Measurements from ENCODE around the gene DIAPH3.
"Not testable (repeated sequence)": the region's sequence is repeated elsewhere in the genome, so short reads cannot be mapped to it uniquely, and the experiment has no call there.

Gene DIAPH3, protein sequence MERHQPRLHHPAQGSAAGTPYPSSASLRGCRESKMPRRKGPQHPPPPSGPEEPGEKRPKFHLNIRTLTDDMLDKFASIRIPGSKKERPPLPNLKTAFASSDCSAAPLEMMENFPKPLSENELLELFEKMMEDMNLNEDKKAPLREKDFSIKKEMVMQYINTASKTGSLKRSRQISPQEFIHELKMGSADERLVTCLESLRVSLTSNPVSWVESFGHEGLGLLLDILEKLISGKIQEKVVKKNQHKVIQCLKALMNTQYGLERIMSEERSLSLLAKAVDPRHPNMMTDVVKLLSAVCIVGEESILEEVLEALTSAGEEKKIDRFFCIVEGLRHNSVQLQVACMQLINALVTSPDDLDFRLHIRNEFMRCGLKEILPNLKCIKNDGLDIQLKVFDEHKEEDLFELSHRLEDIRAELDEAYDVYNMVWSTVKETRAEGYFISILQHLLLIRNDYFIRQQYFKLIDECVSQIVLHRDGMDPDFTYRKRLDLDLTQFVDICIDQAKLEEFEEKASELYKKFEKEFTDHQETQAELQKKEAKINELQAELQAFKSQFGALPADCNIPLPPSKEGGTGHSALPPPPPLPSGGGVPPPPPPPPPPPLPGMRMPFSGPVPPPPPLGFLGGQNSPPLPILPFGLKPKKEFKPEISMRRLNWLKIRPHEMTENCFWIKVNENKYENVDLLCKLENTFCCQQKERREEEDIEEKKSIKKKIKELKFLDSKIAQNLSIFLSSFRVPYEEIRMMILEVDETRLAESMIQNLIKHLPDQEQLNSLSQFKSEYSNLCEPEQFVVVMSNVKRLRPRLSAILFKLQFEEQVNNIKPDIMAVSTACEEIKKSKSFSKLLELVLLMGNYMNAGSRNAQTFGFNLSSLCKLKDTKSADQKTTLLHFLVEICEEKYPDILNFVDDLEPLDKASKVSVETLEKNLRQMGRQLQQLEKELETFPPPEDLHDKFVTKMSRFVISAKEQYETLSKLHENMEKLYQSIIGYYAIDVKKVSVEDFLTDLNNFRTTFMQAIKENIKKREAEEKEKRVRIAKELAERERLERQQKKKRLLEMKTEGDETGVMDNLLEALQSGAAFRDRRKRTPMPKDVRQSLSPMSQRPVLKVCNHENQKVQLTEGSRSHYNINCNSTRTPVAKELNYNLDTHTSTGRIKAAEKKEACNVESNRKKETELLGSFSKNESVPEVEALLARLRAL

DNA sequence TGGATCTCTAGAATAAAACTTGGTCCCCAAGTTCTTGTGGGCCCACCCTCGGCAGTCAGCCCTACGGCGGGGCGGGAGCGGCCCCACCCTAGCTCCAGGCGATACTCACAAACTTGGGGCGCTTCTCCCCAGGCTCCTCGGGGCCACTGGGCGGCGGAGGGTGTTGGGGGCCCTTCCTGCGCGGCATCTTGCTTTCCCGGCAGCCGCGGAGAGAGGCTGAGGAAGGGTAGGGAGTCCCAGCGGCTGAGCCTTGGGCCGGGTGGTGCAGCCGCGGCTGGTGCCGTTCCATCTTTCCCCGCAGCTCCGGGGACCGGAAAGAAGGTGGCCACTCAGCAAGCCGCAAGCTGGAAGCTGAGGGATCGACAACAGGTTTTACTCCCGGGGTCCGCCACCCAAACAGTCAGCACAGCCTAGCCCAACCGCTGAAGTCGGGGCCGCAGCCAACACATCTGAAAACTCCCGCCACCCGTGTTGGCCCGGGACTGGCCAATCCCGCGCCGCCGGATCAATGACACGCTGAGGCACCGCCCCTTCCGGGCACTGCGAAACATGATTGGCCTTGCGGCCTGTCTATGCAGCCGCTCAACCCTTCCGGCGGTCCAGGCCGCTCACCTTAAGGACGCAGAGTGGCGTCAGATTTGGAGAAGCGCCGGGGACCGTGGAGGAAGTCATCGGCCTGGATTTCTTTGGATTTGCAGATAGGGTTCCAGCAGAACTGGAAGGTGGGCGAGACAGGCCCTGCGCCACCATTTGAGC lies at the start of gene DIAPH3:
TSS of gene DIAPH3 (minus strand) at position 451 of the 756 bp plus-strand sequence. CDS start at position 289, 162 bp downstream.
- DNase-seq (ENCODE audit: low spot score) = peak; percentile 93
- in situ Hi-C loops (cut with MboI; ENCODE audit: low pct_unique_long_range_greater_than_20kb, low sequenced_read_pairs, unreplicated experiment) = no loop called here
- TF ChIP-seq, protein P1, sequence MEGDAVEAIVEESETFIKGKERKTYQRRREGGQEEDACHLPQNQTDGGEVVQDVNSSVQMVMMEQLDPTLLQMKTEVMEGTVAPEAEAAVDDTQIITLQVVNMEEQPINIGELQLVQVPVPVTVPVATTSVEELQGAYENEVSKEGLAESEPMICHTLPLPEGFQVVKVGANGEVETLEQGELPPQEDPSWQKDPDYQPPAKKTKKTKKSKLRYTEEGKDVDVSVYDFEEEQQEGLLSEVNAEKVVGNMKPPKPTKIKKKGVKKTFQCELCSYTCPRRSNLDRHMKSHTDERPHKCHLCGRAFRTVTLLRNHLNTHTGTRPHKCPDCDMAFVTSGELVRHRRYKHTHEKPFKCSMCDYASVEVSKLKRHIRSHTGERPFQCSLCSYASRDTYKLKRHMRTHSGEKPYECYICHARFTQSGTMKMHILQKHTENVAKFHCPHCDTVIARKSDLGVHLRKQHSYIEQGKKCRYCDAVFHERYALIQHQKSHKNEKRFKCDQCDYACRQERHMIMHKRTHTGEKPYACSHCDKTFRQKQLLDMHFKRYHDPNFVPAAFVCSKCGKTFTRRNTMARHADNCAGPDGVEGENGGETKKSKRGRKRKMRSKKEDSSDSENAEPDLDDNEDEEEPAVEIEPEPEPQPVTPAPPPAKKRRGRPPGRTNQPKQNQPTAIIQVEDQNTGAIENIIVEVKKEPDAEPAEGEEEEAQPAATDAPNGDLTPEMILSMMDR (IDR thresholded peaks at IDR 0.05; ENCODE audit: extremely low read depth, insufficient read depth, missing control alignments) = no peak

DNA sequence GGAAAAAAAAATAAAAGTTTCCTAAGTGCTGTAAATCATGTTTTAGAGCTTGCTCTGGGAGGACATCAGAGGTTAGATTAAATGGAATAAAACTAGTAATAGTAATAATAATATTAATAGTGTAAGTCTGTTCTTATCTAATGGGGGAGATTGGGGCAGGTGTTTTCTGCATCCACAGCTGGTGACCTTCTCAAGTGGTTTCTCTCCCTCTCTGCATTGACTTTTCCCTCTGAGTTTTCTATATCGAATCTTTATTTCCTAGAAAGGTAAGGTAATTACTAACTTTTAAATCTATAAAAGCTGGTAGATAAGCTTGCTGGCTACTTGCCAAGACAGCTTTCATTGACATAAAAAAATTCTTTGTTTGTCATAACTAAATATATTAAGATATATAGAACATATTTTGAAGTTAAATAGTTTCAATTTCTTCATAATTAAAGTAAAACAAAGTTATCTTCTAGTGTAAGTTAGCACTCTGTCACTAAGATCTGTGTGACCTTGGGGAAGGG lies 49.6 kb upstream of the DIAPH3 start:
- in situ Hi-C loops (cut with MboI; ENCODE audit: low pct_unique_long_range_greater_than_20kb, low sequenced_read_pairs, unreplicated experiment) = no loop called here
- TF ChIP-seq, protein P1 (IDR thresholded peaks at IDR 0.05; ENCODE audit: extremely low read depth, insufficient read depth, missing control alignments) = no peak
- no peak for DNase-seq (ENCODE audit: low spot score)

DNA sequence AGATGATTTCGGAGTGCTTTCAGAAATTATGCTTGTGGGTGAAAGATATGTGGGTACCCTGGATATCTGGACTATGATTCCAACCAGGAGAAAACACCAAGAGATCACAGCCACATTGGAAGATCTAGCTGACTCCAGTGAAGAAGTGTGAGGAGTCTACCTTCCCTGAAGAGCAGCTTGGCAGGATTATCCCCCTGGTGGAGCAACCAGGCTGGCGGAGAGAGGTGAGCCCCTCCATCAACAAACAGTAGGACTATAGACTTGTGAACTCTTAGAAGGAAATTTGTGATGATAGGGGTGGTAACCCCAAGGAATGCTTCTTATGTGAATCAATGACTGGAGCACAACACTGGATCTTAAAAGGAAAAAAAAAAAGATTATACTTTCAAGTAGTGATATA lies 47.8 kb upstream of the DIAPH3 start:
- TF ChIP-seq, protein P1 (IDR thresholded peaks at IDR 0.05; ENCODE audit: extremely low read depth, insufficient read depth, missing control alignments) = no peak
- in situ Hi-C loops (cut with MboI; ENCODE audit: low pct_unique_long_range_greater_than_20kb, low sequenced_read_pairs, unreplicated experiment) = no loop called here
- no peak for DNase-seq (ENCODE audit: low spot score)

DNA sequence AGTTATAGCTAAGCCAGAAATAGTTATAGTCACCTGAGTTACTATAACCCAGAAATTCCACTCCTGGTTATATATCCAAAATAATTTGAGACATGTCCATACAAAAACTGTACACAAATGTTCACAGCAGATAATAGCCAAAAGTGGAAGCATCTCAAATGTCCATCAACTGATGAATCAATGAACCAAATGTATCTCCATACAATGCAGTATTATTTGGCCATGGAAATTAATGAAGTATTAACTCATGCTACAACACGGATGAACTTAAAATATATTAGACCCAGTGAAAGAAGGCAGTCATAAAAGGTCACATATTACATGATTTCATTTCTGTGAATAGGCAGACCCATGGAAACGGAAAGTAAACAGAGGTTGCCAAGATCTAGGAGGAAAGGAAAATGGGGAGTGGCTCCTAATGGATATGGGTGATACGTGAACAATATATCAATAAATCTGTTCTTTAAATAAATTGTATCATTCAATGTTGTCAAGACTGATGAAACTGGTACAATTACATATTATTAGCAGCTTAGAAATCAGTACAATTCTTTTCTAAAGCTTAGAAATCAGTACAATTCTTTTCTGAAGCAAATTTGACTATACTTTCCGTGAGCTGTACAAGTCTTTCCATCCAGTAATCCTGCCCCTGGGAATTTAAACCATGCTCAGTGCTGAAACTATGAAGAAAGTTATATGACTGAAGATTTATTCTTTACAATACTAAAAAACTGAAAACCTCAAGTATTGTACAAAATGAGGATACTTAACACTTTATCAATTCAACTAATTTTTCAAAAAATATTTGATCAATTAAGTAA lies 47.0 kb upstream of the DIAPH3 start:
- no peak for DNase-seq (ENCODE audit: low spot score)
- in situ Hi-C loops (cut with MboI; ENCODE audit: low pct_unique_long_range_greater_than_20kb, low sequenced_read_pairs, unreplicated experiment) = no loop called here
- TF ChIP-seq, protein P1 (IDR thresholded peaks at IDR 0.05; ENCODE audit: extremely low read depth, insufficient read depth, missing control alignments) = no peak

DNA sequence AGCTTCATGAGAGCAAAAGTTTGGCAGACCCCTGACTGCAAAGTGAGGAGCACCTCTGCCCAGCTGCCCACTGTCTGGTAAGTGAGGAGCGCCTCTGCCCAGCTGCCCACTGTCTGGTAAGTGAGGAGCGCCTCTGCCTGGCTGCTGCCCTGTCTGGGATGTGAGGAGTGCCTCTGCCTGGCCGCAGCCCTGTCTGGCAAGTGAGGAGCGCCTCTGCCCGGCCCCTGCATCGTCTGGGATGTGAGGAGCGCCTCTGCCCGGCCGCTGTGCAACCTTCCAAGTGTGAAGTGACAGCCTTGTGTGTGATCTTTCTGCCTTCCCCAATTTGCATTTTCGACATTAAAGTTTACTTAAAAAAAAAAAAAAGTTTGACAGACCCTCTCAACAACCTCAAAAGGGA lies 41.8 kb upstream of the DIAPH3 start:
- in situ Hi-C loops (cut with MboI; ENCODE audit: low pct_unique_long_range_greater_than_20kb, low sequenced_read_pairs, unreplicated experiment); DNase-seq (ENCODE audit: low spot score): not testable (repeated sequence)

DNA sequence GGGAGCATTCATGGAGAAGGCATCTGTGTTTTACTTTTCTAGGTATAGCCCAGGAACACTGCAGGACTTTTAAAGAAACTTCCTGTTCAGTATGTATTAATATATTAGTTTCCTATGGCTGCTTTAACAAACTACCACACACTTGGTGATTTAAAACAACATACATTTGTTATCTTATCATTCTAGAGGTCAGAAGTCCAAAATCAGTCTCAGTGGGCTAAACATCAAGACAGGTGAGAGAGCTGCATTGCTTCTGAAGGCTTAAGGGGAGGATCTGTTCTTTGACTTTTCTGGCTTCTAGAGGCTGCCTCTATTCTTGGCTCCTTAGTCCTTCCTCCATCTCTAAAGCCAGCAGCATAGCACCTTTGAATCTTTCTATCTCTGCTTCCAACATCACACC lies 37.6 kb upstream of the DIAPH3 start:
- TF ChIP-seq, protein P1 (IDR thresholded peaks at IDR 0.05; ENCODE audit: extremely low read depth, insufficient read depth, missing control alignments) = no peak
- in situ Hi-C loops (cut with MboI; ENCODE audit: low pct_unique_long_range_greater_than_20kb, low sequenced_read_pairs, unreplicated experiment) = no loop called here
- DNase-seq (ENCODE audit: low spot score) = no peak

DNA sequence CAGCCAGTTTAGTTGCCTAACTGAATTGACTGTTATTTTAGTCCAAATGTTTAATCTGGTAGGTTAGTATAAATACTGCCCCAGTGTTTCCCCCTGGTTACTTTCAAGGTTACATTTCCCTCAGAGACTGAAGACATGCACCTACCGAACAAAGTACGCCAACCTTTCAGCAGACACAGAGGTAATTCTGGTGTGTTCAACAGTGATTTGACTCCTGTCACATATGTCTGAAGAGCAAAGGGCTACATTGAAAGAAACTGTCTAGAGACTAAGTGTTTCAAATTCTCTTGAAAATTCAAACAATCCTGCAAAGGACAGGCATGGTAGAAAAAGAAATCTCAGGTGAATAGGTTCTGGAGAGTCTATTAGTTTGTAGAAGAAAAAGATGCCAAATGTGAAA lies 32.2 kb upstream of the DIAPH3 start:
- DNase-seq (ENCODE audit: low spot score); in situ Hi-C loops (cut with MboI; ENCODE audit: low pct_unique_long_range_greater_than_20kb, low sequenced_read_pairs, unreplicated experiment): not testable (repeated sequence)

Measured in GM13977 (cell line).